ENCODE results near the gene IPO5. TPM values are rescaled to one million over a fixed set of nuclear protein-coding genes. Genes with fewer than 3 reads are reported as not detected.
"Not testable (repeated sequence)": the region's sequence is repeated elsewhere in the genome, so short reads cannot be mapped to it uniquely, and the experiment has no call there.

The IPO5 gene
- polyA plus RNA-seq, 3 donors, result 17.5 to 21.6 (median 20.7) TPM

DNA sequence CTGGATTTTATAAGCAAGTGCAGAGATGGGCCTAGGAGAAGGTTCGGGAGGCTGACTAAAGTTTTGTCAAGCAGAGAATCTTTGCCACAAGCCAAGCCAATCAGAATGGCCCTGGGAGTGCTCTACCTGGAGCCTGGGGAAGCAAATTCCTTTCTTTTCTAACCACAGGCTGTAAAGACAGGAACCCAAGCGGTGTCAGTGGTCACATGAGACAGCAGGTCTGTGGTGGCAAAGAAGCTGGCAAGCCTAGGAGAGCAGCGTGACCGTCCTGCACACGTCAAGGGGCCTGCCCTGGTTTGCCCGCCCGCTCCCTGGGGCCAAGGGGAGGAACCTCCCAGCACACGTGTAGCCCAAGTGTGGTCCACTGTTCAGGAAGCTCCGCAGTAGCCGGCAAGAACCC, 90.8 kb downstream of the IPO5 start:
- Mint-ChIP-seq H3K4me3 (no peak overlapping the region), H3K4me1 (no peaks in the 10 kb centered on the region), H3K9me3 (peaks cover 0 to 9% (median 0%) of the 10 kb centered on the region in 7 donors), H3K27ac (no peak overlapping the region), H3K36me3 (no peaks in the 10 kb centered on the region), H3K27me3 (ENCODE audit: low read depth in 3 of 3) (peaks cover 0 to 7% (median 6%) of the 10 kb centered on the region in 3 donors)
- TF ChIP-seq, protein P1, sequence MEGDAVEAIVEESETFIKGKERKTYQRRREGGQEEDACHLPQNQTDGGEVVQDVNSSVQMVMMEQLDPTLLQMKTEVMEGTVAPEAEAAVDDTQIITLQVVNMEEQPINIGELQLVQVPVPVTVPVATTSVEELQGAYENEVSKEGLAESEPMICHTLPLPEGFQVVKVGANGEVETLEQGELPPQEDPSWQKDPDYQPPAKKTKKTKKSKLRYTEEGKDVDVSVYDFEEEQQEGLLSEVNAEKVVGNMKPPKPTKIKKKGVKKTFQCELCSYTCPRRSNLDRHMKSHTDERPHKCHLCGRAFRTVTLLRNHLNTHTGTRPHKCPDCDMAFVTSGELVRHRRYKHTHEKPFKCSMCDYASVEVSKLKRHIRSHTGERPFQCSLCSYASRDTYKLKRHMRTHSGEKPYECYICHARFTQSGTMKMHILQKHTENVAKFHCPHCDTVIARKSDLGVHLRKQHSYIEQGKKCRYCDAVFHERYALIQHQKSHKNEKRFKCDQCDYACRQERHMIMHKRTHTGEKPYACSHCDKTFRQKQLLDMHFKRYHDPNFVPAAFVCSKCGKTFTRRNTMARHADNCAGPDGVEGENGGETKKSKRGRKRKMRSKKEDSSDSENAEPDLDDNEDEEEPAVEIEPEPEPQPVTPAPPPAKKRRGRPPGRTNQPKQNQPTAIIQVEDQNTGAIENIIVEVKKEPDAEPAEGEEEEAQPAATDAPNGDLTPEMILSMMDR (IDR thresholded peaks at IDR 0.05), result no peak
- no peak overlapping the region for H3K27ac ChIP-seq (ENCODE audit: low read depth in 1 of 2, low read length in 2 of 2)
- no peak overlapping the region for H3K4me2 ChIP-seq (replicated peaks; ENCODE audit: extremely low read depth, low read length, poor library complexity, severe bottlenecking)
- no peaks in the 10 kb centered on the region for H4K20me1 ChIP-seq (ENCODE audit: insufficient read depth, low read length)
- H3K79me2 ChIP-seq (ENCODE audit: insufficient read depth, low read length), result no peaks in the 10 kb centered on the region
- intact Hi-C loops (cut with micrococcal nuclease), result no loop called here
- no peak overlapping the region for H2AFZ ChIP-seq (ENCODE audit: insufficient read depth, low read depth, low read length, poor library complexity, severe bottlenecking)
- no peaks in the 10 kb centered on the region for H3K36me3 ChIP-seq (replicated peaks in 1 of 2; ENCODE audit: control insufficient read depth in 1 of 2, insufficient read depth in 2 of 2, low read length in 2 of 2)
- WGBS (ENCODE audit: insufficient coverage), result 8% methylated on average over 5 of the region's 10 CpGs
- H3K9ac ChIP-seq (ENCODE audit: insufficient read depth, low read length, poor library complexity, severe bottlenecking), result no peak overlapping the region
- no peaks in the 10 kb centered on the region for H3K4me1 ChIP-seq (ENCODE audit: control insufficient read depth in 1 of 2, insufficient read depth in 2 of 2, low read length in 2 of 2)
- no peak overlapping the region for H3K4me3 ChIP-seq (replicated peaks in 1 of 3; ENCODE audit: low read depth in 2 of 3, low read length in 3 of 3)
- H3K9me3 ChIP-seq (replicated peaks in 1 of 2; ENCODE audit: control insufficient read depth in 1 of 2, insufficient read depth in 1 of 2, low read length in 2 of 2), result no peaks in the 10 kb centered on the region
- no peaks in the 10 kb centered on the region for H3K27me3 ChIP-seq (ENCODE audit: control insufficient read depth in 2 of 2, insufficient read depth in 2 of 2, low read length in 2 of 2)
- DNase-seq, result no peak

DNA sequence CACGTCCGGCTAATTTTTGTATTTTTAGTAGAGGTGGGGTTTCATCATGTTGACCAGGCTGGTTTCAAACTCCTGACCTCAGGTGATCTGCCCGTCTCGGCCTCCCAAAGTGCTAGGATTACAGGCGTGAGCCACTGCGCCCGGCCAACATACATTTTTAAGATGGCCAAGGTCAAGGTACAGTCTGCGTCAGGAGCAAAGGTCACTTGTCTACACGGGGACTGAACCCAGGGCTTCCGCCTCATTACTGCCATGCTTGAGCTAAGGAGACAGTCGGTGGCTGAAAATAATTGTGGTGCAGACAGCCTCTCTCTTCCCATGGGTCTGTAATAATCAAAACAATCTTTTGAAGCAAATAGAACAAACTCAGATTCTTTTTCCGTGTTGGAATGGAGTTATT, 94.3 kb downstream of the IPO5 start:
- H3K4me1 ChIP-seq (ENCODE audit: control insufficient read depth in 1 of 2, insufficient read depth in 2 of 2, low read length in 2 of 2); H3K4me2 ChIP-seq (replicated peaks; ENCODE audit: extremely low read depth, low read length, poor library complexity, severe bottlenecking); H3K4me3 ChIP-seq (replicated peaks in 1 of 3; ENCODE audit: low read depth in 2 of 3, low read length in 3 of 3); H3K79me2 ChIP-seq (ENCODE audit: insufficient read depth, low read length); H3K4me3 Mint-ChIP-seq; H3K9me3 Mint-ChIP-seq; H4K20me1 ChIP-seq (ENCODE audit: insufficient read depth, low read length); H3K36me3 Mint-ChIP-seq; H3K36me3 ChIP-seq (replicated peaks in 1 of 2; ENCODE audit: control insufficient read depth in 1 of 2, insufficient read depth in 2 of 2, low read length in 2 of 2); H2AFZ ChIP-seq (ENCODE audit: insufficient read depth, low read depth, low read length, poor library complexity, severe bottlenecking); H3K27ac Mint-ChIP-seq; H3K4me1 Mint-ChIP-seq; DNase-seq; H3K27me3 Mint-ChIP-seq (ENCODE audit: low read depth in 3 of 3); intact Hi-C loops (cut with micrococcal nuclease); H3K9ac ChIP-seq (ENCODE audit: insufficient read depth, low read length, poor library complexity, severe bottlenecking); H3K27me3 ChIP-seq (ENCODE audit: control insufficient read depth in 2 of 2, insufficient read depth in 2 of 2, low read length in 2 of 2); H3K27ac ChIP-seq (ENCODE audit: low read depth in 1 of 2, low read length in 2 of 2); H3K9me3 ChIP-seq (replicated peaks in 1 of 2; ENCODE audit: control insufficient read depth in 1 of 2, insufficient read depth in 1 of 2, low read length in 2 of 2): not testable (repeated sequence)
- 86% methylated on average over 9 of the region's 12 CpGs for WGBS (ENCODE audit: insufficient coverage)
